ENCODE data around the gene LAMP2. TPM values are rescaled to one million over a fixed set of nuclear protein-coding genes. Genes with fewer than 3 reads are reported as not detected.

The LAMP2 gene
- polyA plus RNA-seq, 1 donor from 2014 or later = 42.6 TPM

DNA sequence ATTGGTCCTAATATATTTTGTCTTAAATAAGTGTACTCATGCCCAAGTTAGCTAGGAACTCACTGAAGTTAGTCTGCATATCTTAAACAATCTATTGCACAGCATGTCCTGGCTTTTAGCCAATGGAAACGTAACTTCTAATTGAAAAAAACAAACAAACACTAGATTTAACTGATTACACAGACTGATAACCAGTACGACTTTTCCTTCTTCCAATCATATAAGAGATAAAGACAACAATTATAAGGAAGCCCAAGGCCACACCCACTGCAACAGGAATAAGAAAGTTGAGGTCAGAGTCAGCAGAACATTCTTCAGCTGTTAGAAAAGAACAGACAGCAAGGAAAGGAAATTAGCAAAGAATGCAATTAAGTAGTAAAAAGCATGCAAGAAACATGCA is 40.8 kb downstream of the LAMP2 start:
- no peak for TF ChIP-seq SMC3 (conservative IDR thresholded peaks at IDR 0.05; ENCODE audit: poor library complexity)
- no peaks in the 10 kb centered on the region for H3K9me3 ChIP-seq (ENCODE audit: low read length)

DNA sequence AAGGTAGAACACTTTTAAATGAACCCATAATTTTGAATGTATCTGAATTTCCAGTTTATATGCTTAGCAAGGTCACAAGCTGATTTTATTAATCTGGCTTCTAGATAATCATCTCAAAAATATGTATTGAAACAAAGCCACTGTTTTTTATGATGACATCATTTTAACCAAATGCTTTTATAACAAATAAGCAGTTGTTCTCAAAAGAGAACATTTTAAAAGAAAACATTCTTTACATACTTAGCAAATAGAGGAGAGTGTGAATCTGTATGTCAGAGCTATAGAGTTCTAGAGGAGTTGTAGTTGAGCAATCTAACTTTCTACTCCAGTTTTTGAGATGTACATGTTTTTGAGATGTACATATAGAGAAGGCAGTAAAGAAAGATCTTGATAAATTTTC is 42.5 kb downstream of the LAMP2 start:
- no peaks in the 10 kb centered on the region for H3K79me2 ChIP-seq (replicated peaks; ENCODE audit: insufficient read depth, low read length)
- H3K27ac ChIP-seq (ENCODE audit: low read length) = no peak overlapping the region
- no peaks in the 10 kb centered on the region for H3K36me3 ChIP-seq (ENCODE audit: insufficient read depth, low read length)
- H3K27me3 ChIP-seq (ENCODE audit: insufficient read depth, low read depth, low read length) = no peaks in the 10 kb centered on the region
- H3K4me2 ChIP-seq (ENCODE audit: low read length) = no peak overlapping the region
- TF ChIP-seq MXI1 (conservative IDR thresholded peaks at IDR 0.05; ENCODE audit: poor library complexity, severe bottlenecking) = no peak
- TF ChIP-seq, protein P1, sequence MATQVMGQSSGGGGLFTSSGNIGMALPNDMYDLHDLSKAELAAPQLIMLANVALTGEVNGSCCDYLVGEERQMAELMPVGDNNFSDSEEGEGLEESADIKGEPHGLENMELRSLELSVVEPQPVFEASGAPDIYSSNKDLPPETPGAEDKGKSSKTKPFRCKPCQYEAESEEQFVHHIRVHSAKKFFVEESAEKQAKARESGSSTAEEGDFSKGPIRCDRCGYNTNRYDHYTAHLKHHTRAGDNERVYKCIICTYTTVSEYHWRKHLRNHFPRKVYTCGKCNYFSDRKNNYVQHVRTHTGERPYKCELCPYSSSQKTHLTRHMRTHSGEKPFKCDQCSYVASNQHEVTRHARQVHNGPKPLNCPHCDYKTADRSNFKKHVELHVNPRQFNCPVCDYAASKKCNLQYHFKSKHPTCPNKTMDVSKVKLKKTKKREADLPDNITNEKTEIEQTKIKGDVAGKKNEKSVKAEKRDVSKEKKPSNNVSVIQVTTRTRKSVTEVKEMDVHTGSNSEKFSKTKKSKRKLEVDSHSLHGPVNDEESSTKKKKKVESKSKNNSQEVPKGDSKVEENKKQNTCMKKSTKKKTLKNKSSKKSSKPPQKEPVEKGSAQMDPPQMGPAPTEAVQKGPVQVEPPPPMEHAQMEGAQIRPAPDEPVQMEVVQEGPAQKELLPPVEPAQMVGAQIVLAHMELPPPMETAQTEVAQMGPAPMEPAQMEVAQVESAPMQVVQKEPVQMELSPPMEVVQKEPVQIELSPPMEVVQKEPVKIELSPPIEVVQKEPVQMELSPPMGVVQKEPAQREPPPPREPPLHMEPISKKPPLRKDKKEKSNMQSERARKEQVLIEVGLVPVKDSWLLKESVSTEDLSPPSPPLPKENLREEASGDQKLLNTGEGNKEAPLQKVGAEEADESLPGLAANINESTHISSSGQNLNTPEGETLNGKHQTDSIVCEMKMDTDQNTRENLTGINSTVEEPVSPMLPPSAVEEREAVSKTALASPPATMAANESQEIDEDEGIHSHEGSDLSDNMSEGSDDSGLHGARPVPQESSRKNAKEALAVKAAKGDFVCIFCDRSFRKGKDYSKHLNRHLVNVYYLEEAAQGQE (IDR thresholded peaks at IDR 0.05; ENCODE audit: borderline replicate concordance) = no peak
- TF ChIP-seq, protein P2, sequence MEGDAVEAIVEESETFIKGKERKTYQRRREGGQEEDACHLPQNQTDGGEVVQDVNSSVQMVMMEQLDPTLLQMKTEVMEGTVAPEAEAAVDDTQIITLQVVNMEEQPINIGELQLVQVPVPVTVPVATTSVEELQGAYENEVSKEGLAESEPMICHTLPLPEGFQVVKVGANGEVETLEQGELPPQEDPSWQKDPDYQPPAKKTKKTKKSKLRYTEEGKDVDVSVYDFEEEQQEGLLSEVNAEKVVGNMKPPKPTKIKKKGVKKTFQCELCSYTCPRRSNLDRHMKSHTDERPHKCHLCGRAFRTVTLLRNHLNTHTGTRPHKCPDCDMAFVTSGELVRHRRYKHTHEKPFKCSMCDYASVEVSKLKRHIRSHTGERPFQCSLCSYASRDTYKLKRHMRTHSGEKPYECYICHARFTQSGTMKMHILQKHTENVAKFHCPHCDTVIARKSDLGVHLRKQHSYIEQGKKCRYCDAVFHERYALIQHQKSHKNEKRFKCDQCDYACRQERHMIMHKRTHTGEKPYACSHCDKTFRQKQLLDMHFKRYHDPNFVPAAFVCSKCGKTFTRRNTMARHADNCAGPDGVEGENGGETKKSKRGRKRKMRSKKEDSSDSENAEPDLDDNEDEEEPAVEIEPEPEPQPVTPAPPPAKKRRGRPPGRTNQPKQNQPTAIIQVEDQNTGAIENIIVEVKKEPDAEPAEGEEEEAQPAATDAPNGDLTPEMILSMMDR (IDR thresholded peaks at IDR 0.05; ENCODE audit: poor library complexity, severe bottlenecking) = no peak
- TF ChIP-seq SMC3 (conservative IDR thresholded peaks at IDR 0.05; ENCODE audit: poor library complexity) = no peak
- TF ChIP-seq POLR2AphosphoS5 (IDR thresholded peaks at IDR 0.05) = no peak
- TF ChIP-seq RAD21 (conservative IDR thresholded peaks at IDR 0.05) = no peak
- no peak for TF ChIP-seq EZH2 (IDR thresholded peaks at IDR 0.05; ENCODE audit: borderline replicate concordance, insufficient read depth, low read length, poor library complexity, severe bottlenecking)
- no peak for TF ChIP-seq TAF1 (IDR thresholded peaks at IDR 0.05; ENCODE audit: low read depth)
- H4K20me1 ChIP-seq (ENCODE audit: insufficient read depth) = no peaks in the 10 kb centered on the region
- no peaks in the 10 kb centered on the region for H3F3A ChIP-seq (ENCODE audit: insufficient read depth, low read length, poor library complexity, severe bottlenecking)
- H2AFZ ChIP-seq (ENCODE audit: low read depth, low read length) = no peak overlapping the region
- no peak overlapping the region for H3K9ac ChIP-seq (ENCODE audit: low read length)
- no peaks in the 10 kb centered on the region for H3K9me3 ChIP-seq (ENCODE audit: low read length)
- no peaks in the 10 kb centered on the region for H3K9me2 ChIP-seq (ENCODE audit: insufficient read depth, low read length)
- H3K4me3 ChIP-seq (ENCODE audit: low read length) = no peak overlapping the region

More for the DNA sequence above, 40.8 kb downstream of the LAMP2 start:
- Histone ChIP-seq H3K9ac (ENCODE audit: low read length) (no peak overlapping the region), H3F3A (ENCODE audit: insufficient read depth, low read length, poor library complexity, severe bottlenecking) (no peaks in the 10 kb centered on the region), H3K4me2 (ENCODE audit: low read length) (no peak overlapping the region), H2AFZ (ENCODE audit: low read depth, low read length) (no peak overlapping the region), H3K79me2 (replicated peaks; ENCODE audit: insufficient read depth, low read length) (no peaks in the 10 kb centered on the region), H3K27ac (ENCODE audit: low read length) (no peak overlapping the region), H4K20me1 (ENCODE audit: insufficient read depth) (no peaks in the 10 kb centered on the region), H3K9me2 (ENCODE audit: insufficient read depth, low read length) (no peaks in the 10 kb centered on the region), H3K27me3 (ENCODE audit: insufficient read depth, low read depth, low read length) (no peaks in the 10 kb centered on the region), H3K36me3 (ENCODE audit: insufficient read depth, low read length) (no peaks in the 10 kb centered on the region), H3K4me3 (ENCODE audit: low read length) (no peak overlapping the region)

DNA sequence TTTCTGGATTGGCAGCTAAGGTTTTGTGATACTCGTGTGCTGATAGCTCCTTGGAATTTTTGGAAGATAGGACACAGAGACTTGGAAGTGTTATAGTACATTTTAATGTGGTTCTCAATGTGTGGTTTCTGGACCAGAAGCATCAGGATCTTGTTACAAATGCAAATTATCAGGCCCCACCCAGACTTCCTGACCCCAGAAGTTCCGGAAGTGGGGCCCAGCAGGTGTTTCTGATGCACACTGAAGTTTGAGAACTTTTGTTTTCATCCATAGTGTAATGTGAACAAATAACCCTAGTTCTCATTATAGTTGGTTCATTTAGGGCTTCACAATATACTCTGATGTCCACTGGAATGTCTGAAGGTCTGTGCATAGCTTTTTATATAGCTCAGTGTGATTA is 49.6 kb downstream of the LAMP2 start:
- Histone ChIP-seq H3K9me3 (ENCODE audit: low read length) (no peaks in the 10 kb centered on the region), H2AFZ (ENCODE audit: low read depth, low read length) (no peak overlapping the region), H3K27me3 (ENCODE audit: insufficient read depth, low read depth, low read length) (no peaks in the 10 kb centered on the region), H4K20me1 (ENCODE audit: insufficient read depth) (no peaks in the 10 kb centered on the region), H3K4me3 (ENCODE audit: low read length) (no peak overlapping the region), H3K27ac (ENCODE audit: low read length) (no peak overlapping the region), H3K9ac (ENCODE audit: low read length) (no peak overlapping the region), H3K79me2 (replicated peaks; ENCODE audit: insufficient read depth, low read length) (no peaks in the 10 kb centered on the region), H3F3A (ENCODE audit: insufficient read depth, low read length, poor library complexity, severe bottlenecking) (no peaks in the 10 kb centered on the region), H3K36me3 (ENCODE audit: insufficient read depth, low read length) (no peaks in the 10 kb centered on the region), H3K4me2 (ENCODE audit: low read length) (no peak overlapping the region), H3K9me2 (ENCODE audit: insufficient read depth, low read length) (no peaks in the 10 kb centered on the region)
- TF ChIP-seq, protein P1 (IDR thresholded peaks at IDR 0.05; ENCODE audit: borderline replicate concordance) = no peak
- TF ChIP-seq POLR2AphosphoS5 (IDR thresholded peaks at IDR 0.05) = no peak
- TF ChIP-seq TAF1 (IDR thresholded peaks at IDR 0.05; ENCODE audit: low read depth) = no peak
- TF ChIP-seq MXI1 (conservative IDR thresholded peaks at IDR 0.05; ENCODE audit: poor library complexity, severe bottlenecking) = no peak
- TF ChIP-seq RAD21 (conservative IDR thresholded peaks at IDR 0.05) = no peak
- TF ChIP-seq EZH2 (IDR thresholded peaks at IDR 0.05; ENCODE audit: borderline replicate concordance, insufficient read depth, low read length, poor library complexity, severe bottlenecking) = no peak
- TF ChIP-seq EP300 (conservative IDR thresholded peaks at IDR 0.05; ENCODE audit: poor library complexity, severe bottlenecking) = no peak
- TF ChIP-seq SMC3 (conservative IDR thresholded peaks at IDR 0.05; ENCODE audit: poor library complexity) = no peak
- TF ChIP-seq, protein P2 (IDR thresholded peaks at IDR 0.05; ENCODE audit: poor library complexity, severe bottlenecking) = no peak
